UCSD-AML1 (cell line): Measurements from ENCODE around the gene CDKL1.
"Not testable (repeated sequence)": the region's sequence is repeated elsewhere in the genome, so short reads cannot be mapped to it uniquely, and the experiment has no call there.

Experiments
- DNase-seq: peaks from one replicate; lab custom pipeline; 2025; ENCODE audit not compliant: unreplicated experiment; lab: John Stamatoyannopoulos, UW

Gene CDKL1

DNA sequence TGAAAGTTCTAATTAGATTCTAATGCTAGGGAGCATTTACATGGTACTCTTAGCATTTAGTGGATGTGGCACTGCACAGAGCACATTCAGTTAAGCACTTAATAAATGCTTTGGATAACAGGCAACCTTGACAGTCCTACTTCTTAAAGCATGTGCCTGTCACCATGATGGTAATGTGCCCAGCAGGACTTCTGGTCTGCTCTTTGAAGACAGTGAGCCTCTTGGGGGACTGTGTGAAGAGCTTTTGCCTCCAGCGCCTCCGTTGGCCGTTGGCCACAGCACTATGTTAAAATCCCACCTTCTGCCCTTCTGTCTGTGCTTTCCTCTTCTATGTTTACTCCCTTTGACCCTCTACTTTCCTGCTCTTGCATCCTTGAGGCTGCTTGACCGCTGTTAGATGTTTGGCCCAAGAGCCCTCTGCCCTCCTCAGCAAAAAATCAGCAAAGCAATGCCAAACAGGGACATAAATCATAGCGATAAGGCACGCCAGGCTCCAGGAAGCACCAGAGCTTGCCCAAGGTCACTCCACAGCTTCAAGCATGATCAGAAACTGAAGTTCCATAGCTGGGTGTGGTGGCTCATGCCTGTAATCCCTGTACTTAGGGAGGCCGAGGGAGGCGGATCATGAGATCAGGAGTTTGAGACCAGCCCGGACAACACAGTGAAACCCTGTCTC lies 8.3 kb downstream of the CDKL1 start:
- DNase-seq: no peak

DNA sequence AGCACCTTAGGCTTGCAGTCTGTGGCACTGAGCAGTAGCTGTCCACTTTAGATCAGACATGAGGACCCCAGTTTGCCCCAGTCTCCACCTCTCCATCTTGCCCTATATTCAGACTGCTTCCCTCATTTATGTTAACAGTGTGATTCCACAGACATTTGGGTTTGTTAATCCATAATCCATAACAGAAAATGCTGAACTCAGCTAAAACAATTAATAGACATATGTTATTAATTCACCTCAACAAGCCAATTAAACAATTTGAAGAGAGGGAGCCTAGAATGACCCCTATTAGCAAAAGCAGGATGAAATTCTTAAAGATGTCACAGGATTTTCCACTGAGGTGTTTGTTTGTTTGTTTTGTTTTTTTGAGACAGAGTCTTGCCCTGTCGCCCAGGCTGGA lies 9.1 kb downstream of the CDKL1 start:
- no peak for DNase-seq

GRCh38 chr14:50383618-50384225 lies 13.0 kb downstream of the CDKL1 start:
- no peak for DNase-seq

DNA sequence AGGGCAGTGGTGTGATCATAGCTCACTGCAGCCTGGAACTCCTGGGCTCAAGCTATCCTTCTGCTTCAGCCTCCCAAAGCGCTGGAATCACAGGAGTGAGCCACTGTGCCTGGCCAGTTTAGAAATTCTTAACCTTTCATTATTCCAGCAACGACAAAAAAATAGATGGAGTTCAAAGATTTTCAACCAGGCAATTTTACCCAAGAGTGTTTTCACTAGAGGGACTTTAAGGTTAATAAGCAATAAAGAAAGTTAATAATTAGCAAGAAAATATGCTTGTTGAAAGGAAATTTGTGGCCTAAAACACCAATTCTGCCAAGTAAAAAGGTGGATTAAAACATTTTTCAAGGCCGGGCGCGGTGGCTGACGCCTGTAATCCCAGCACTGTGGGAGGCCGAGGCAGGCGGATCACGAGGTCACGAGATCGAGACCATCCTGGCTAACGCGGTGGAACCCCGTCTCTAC lies 14.8 kb downstream of the CDKL1 start:
- no peak for DNase-seq

DNA sequence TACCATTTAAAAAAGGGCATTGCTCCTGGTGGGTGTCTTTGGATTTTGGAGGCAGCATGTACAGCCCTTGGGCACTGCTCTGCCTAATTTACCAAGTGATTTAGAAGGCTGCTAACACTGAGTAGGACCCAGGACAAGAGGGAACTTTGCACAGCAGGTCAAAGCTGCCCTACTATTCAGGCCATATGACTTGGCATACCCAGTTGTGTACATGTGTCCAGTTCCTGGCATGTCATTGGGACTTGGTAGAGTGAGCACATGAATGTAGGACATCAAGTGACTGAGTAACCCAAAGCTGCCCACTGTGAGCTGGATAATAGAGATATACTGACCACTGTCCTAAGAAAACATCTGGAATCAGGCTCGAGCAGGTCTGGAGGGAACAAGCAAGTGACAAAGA lies 15.7 kb downstream of the CDKL1 start:
- no peak for DNase-seq

GRCh38 chr14:50380455-50380854 lies 16.2 kb downstream of the CDKL1 start:
- no peak for DNase-seq

- no peak for DNase-seq
Measured at GRCh38 chr14:50379563-50379962, 17.1 kb downstream of the CDKL1 start.

- no peak for DNase-seq
Measured at GRCh38 chr14:50377550-50378085, 19.1 kb downstream of the CDKL1 start.

DNA sequence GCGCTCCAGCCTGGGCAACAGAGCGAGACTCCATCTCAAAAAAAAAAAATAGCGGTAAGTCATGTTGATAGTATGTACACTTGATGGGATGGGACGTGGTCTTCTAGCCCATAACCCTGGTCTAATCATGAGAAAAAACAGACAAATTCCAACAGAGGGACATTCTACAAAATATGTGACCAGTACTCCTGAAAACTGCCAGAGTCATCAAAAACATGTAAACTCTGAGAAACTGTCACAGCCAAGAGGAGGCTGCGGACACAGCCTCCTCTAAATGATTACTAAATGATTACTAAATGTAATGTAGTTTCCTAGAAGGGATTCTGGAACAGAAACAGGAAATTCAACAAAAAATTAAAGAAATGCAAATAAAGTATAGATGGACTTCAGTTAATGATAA lies 20.9 kb downstream of the CDKL1 start:
- DNase-seq: no peak

GRCh38 chr14:50373959-50374358 lies 22.7 kb downstream of the CDKL1 start:
- no peak for DNase-seq

- DNase-seq: no peak
Measured at GRCh38 chr14:50371546-50371945, 25.1 kb downstream of the CDKL1 start.

- DNase-seq: no peak
Measured at GRCh38 chr14:50366589-50366988, 30.1 kb downstream of the CDKL1 start.

GRCh38 chr14:50366115-50366514 lies 30.6 kb downstream of the CDKL1 start:
- DNase-seq: no peak

- not testable (repeated sequence) for DNase-seq
Measured at GRCh38 chr14:50365572-50365971, 31.1 kb downstream of the CDKL1 start.

DNA sequence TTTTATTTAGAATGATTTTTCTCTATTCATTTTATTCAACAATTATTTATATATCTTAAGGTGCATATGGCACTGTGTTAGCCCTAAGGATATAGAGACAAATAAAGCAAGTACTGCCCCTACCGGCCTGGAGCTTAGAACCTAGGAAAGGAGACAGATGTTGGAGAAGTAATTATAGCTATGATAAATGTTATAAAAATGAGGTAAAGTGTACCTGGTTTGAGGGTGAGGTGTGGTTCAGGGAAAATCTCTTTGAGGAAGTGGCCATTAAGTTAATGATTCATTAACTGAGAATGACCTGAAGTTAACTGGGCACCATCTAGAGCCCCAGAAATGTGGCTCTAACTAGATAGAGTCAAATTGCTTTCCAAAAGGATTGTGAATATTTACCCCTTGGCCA lies 31.9 kb downstream of the CDKL1 start:
- DNase-seq: no peak

- peak; percentile 54 for DNase-seq
Measured at GRCh38 chr14:50363714-50364111, 33.0 kb downstream of the CDKL1 start.

GRCh38 chr14:50362764-50363713 lies 33.6 kb downstream of the CDKL1 start:
- peak; percentile 43 for DNase-seq

DNA sequence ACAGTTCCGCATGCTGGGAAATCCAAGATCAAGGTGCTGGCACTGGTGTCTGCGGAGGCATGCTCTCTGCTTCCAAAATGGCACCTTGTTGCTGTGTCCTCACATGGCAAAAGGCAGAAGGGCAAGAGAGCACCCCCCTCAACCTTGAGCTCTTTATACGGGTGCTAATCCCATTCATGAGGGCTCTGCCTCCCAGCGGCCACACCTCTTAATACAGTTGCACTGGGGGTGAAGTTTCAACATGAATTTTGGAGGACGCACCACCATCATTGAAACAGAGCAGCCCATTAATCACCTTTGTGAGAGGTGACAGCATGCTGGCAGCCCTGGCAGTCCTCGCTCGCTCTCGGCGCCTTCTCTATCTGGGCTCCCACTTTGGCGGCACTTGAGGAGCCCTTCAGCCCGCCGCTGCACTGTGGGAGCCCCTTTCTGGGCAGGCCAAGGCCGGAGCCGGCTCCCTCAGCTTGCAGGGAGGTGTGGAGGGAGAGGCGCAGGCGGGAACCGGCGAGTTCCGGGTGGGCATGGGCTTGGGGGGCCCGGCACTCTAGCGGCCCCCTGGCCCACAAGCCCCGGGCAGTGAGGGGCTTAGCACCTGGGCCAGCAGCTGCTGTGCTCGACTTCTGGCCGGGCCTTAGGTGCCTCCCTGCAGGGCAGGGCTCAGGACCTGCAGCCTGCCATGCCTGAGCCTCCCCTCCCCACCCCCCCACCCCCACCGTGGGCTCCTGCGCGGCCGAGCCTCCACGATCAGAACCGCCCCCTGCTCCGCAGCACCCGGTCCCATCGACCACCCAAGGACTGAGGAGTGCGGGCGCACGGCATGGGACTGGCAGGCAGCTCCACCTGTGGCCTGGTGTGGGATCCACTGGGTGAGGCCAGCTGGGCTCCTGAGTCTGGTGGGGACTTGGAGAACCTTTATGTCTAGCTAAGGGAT lies 34.9 kb downstream of the CDKL1 start:
- DNase-seq: not testable (repeated sequence)

GRCh38 chr14:50360851-50361250 lies 35.8 kb downstream of the CDKL1 start:
- DNase-seq: no peak

DNA sequence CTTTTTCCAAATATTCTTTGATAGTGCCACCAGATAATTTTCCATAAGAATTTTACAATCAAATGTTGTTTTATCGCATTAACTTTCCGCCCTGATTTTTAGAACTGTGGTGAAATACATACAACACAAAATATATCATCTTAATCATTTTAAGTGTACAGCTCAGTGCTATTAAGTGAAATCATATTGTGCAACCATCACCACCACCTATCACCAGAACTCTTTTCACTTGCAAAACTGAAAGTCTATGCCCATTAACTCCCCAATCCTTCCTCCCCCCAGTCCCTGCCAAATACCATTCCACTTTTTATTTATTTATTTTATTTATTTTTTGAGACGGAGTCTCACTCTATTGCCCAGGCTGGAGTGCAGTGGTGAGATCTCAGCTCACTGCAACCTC lies 36.6 kb downstream of the CDKL1 start:
- no peak for DNase-seq
